Colonic mucosa (tissue), 4 donors: Measurements from ENCODE around the gene CDH4. TPM values are rescaled to one million over a fixed set of nuclear protein-coding genes. Genes with fewer than 3 reads are reported as not detected.

Experiments used
- DNase-seq: peaks from one replicate; pipeline ENCODE4 v3.0.0-alpha.2; 2020
- H3K27ac ChIP-seq: fragments of 200-600 bp; one replicate; pipeline ENCODE4 v1.8.0; 2021
- H3K27me3 ChIP-seq: fragments of 200-600 bp; one replicate; pipeline ENCODE4 v1.8.0; 2021
- H3K36me3 ChIP-seq: fragments of 200-600 bp; one replicate; pipeline ENCODE4 v1.8.0; 2021
- H3K4me1 ChIP-seq: fragments of 200-600 bp; one replicate; pipeline ENCODE4 v1.8.0; 2021; ENCODE audit warnings: mild to moderate bottlenecking
- H3K4me3 ChIP-seq: fragments of 200-600 bp; one replicate; pipeline ENCODE4 v1.8.0; 2021
- H3K9ac ChIP-seq, 2 donors: one replicate each; pipeline ENCODE4 v1.7.0; 2013; ENCODE audit warnings: control low read depth in 2 of 2, low read depth in 2 of 2, low read length in 2 of 2
- H3K9me3 ChIP-seq: fragments of 200-600 bp; one replicate; pipeline ENCODE4 v1.8.0; 2021
- intact Hi-C: fragments of 100-400 bp; cut with DNase I; formaldehyde crosslinking; loops from one replicate; pipeline ENCODE4 v1.14.1; 2022
- total RNA-seq, 2 donors: library from RNA; stranded (reverse); fragmentation: NEBNext Ultra II Directional in 1 of 2; extraction: Animal tissue kit (Norgen Biotek cat#: 25700) in 1 of 2; gene quantifications; one replicate each; pipeline ENCODE4 v1.2.1, GENCODE V29; 2021
- TF ChIP-seq, protein P1 (sequence below): fragments of 200-600 bp; IDR thresholded peaks from one replicate; pipeline ENCODE4 v1.8.0; 2022; ENCODE audit warnings: antibody characterized with exemption, mild to moderate bottlenecking
- donor health status: healthy.
- donor health status: DM: no; HTN: no; CAD: no.
- donor health status: DM: no; HTN: no; CAD: no.

CDH4 gene
- total RNA-seq, 2 donors from 2014 or later, result 0.08 TPM; not detected in 1

DNA sequence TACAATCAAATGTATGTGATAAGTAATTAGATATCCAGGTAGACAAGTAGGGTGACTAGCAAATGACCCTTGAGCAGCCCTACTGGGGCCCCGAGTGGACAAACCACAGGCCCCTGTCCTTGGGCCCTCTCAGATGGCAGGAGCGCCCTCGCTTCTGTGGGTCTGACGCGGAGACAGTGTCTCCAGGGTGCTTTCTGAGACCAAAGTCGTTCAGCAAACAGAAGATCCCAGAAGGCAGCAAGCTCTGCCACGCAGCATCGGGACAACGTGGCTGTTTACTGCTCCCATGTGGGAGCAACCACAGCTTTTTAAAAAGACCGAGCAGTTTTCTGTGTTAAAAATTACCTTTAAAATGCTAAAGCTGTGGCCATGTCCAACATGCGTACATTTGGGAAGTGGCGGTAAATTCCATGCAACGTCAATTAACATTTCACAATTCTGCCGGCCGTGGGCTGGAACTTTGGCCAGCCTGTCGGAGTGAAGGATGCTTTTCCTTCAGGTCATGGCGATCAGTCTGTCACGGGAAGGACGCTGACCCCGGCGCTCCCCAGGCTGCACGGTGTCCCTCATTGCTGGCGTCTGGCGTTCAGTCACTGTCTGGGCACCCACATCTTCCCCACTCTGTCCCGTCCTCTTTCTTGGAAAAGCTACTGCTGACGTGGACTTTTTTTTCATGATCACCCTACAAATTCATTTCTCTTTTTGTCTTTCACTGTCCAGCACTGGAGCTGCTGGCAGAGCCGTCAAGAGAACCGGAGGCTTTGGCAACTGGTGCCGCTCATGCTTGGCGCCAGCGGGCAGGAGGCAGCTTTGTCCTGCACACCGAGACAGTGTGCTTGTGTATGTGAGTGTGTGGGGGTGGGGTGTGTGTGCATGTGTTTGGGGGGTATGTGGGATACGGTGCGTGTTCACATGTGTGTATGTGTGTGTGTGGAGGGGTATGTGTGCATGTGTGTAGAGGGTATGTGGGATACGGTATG lies 293.1 kb downstream of the CDH4 start:
- Histone ChIP-seq H3K36me3 (no peaks in the 10 kb centered on the region), H3K9ac (no peak overlapping the region), H3K4me3 (no peak overlapping the region), H3K27me3 (no peaks in the 10 kb centered on the region), H3K4me1 (no peaks in the 10 kb centered on the region), H3K27ac (no peak overlapping the region), H3K9me3 (no peaks in the 10 kb centered on the region)
- TF ChIP-seq, protein P1, sequence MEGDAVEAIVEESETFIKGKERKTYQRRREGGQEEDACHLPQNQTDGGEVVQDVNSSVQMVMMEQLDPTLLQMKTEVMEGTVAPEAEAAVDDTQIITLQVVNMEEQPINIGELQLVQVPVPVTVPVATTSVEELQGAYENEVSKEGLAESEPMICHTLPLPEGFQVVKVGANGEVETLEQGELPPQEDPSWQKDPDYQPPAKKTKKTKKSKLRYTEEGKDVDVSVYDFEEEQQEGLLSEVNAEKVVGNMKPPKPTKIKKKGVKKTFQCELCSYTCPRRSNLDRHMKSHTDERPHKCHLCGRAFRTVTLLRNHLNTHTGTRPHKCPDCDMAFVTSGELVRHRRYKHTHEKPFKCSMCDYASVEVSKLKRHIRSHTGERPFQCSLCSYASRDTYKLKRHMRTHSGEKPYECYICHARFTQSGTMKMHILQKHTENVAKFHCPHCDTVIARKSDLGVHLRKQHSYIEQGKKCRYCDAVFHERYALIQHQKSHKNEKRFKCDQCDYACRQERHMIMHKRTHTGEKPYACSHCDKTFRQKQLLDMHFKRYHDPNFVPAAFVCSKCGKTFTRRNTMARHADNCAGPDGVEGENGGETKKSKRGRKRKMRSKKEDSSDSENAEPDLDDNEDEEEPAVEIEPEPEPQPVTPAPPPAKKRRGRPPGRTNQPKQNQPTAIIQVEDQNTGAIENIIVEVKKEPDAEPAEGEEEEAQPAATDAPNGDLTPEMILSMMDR, result no peak
- no peak for DNase-seq
- intact Hi-C loops, result no loop called here

DNA sequence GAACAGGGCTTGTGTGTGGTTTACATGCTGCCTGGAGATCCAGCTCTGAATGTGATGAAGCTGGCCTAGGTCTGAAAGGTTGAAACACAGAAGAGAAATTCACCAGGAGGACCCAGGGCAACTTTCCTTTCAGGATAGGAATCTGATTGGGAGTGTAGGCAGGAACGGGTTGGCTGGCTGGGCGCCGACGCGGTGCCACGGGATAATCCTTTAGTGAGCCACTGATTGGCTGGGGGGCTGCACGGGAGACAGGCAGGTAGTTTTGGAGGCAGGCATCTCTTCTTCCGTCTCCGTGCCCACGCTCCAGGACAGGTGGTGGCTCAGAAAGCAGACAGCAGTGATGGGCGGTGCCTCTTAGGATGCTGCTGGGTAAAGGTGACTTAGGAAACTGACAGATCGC lies 294.6 kb downstream of the CDH4 start:
- Histone ChIP-seq H3K4me3 (no peak overlapping the region), H3K27ac (no peak overlapping the region), H3K9me3 (no peaks in the 10 kb centered on the region), H3K36me3 (no peaks in the 10 kb centered on the region), H3K9ac (no peak overlapping the region), H3K4me1 (no peaks in the 10 kb centered on the region), H3K27me3 (no peaks in the 10 kb centered on the region)
- TF ChIP-seq, protein P1, result no peak
- intact Hi-C loops, result no loop called here
- DNase-seq, result no peak

DNA sequence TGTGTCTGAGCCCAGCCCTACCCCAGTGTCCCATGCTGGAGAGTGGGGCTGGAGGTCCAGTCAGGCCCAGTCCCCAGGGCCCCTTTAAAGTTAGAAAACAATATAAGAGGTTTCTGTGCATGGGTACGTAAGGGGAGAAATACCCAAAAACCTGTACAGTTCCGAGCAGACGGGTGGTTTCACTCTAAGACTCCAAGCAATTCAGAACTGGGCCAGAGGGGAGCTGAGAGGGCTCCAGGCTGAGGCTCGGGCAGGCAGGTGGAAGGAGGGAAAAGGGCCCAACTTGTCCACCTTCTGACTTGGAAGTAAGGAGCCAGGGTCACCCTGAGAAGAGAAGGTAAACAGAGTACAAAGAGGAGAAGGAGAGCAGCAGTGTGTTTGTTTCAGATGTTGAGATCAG lies 296.0 kb downstream of the CDH4 start:
- no peaks in the 10 kb centered on the region for H3K27me3 ChIP-seq
- no peak overlapping the region for H3K27ac ChIP-seq
- TF ChIP-seq, protein P1, result no peak
- H3K36me3 ChIP-seq, result no peaks in the 10 kb centered on the region
- H3K4me3 ChIP-seq, result no peak overlapping the region
- H3K4me1 ChIP-seq, result no peaks in the 10 kb centered on the region
- DNase-seq, result no peak
- H3K9ac ChIP-seq, result no peak overlapping the region
- H3K9me3 ChIP-seq, result no peaks in the 10 kb centered on the region
- intact Hi-C loops, result no loop called here

DNA sequence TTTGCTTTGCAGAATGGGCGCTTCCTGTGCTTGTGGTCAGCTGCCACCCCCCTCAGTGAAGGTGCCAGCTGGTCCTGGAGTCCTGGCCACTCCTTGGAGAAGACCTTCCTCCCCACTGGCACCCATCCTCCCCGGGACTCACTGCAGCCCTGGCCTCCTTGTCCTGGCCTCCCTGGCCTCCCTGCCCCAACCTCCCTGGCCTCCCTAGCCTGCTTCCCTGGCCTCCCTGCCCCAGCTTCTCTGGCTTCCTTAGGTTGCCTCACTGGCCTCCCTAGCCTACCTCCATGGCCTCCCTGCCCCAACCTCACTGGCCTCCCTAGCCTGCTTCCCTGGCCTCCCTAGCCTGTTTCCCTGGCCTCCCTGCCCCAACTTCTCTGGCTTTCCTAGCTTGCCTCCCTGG lies 297.8 kb downstream of the CDH4 start:
- DNase-seq, result no peak
- no peak overlapping the region for H3K27ac ChIP-seq
- no peaks in the 10 kb centered on the region for H3K36me3 ChIP-seq
- intact Hi-C loops, result no loop called here
- H3K9ac ChIP-seq, result no peak overlapping the region
- H3K4me1 ChIP-seq, result no peaks in the 10 kb centered on the region
- no peaks in the 10 kb centered on the region for H3K9me3 ChIP-seq
- H3K4me3 ChIP-seq, result no peak overlapping the region
- TF ChIP-seq, protein P1, result no peak
- H3K27me3 ChIP-seq, result no peaks in the 10 kb centered on the region

DNA sequence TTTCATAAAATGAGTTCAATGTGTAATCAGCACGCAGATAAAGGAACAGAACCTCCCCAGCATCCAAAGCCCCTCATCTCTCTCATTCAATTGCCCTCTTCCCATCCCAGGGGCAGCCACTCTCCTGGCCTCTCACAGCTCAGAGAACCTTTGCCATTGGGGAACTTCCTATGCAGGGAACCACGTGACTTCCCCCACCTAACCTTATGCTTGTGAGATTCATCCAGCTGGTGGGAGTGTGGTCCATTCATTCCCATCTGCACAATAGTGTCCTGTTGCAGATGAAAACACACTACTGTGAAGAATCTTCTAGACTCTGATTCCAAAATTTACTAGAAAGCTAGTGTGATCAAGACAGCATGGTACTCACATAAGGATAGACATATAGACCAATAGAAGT lies 299.3 kb downstream of the CDH4 start:
- no peak for DNase-seq
- Histone ChIP-seq H3K27me3 (no peaks in the 10 kb centered on the region), H3K27ac (no peak overlapping the region), H3K9ac (no peak overlapping the region), H3K4me3 (no peak overlapping the region), H3K36me3 (no peaks in the 10 kb centered on the region), H3K9me3 (no peaks in the 10 kb centered on the region), H3K4me1 (no peaks in the 10 kb centered on the region)
- intact Hi-C loops, result no loop called here
- TF ChIP-seq, protein P1, result no peak
